ENCODE results near the gene BCL11A. TPM values are rescaled to one million over a fixed set of nuclear protein-coding genes. Genes with fewer than 3 reads are reported as not detected.

BCL11A gene
- polyA plus RNA-seq, 3 donors, result 8.7 to 15.6 (median 11.1) TPM

DNA sequence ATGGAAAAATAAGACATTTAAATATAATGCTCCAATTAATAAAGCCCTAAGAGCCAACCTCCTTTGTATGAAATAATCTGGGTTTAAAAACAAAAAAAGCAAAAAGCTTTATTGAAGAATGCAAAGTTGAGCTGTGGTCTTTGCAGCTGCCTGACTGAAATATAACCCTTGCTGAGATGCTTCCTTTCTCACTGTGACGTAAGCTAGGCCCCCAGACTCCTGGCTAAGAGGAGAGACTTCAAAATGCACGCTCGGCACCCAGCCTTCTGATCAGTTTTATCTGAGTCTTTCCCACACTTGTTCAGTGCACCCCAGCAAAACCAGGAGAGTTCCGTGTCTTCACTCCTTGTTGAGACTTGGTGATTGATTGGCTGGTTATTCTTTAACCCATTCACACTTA, 115.3 kb downstream of the BCL11A start:
- no peak overlapping the region for H2AFZ ChIP-seq (ENCODE audit: insufficient read depth, low read depth, low read length, poor library complexity, severe bottlenecking)
- no peaks in the 10 kb centered on the region for H3K9me3 ChIP-seq (replicated peaks in 1 of 2; ENCODE audit: control insufficient read depth in 1 of 2, insufficient read depth in 1 of 2, low read length in 2 of 2)
- DNase-seq, result no peak
- peak overlapping the region in 1 of 2 donors; percentile 94 for H3K27ac ChIP-seq (ENCODE audit: low read depth in 1 of 2, low read length in 2 of 2)
- H3K79me2 ChIP-seq (ENCODE audit: insufficient read depth, low read length), result no peaks in the 10 kb centered on the region
- peaks cover 0 to 3% of the 10 kb centered on the region in 2 donors for H3K36me3 Mint-ChIP-seq
- no peaks in the 10 kb centered on the region for H3K36me3 ChIP-seq (replicated peaks in 1 of 2; ENCODE audit: control insufficient read depth in 1 of 2, insufficient read depth in 2 of 2, low read length in 2 of 2)
- H3K9me3 Mint-ChIP-seq, result peaks cover 0 to 3% (median 0%) of the 10 kb centered on the region in 7 donors
- H3K27ac Mint-ChIP-seq, result peak overlapping the region in 3 of 7 donors; percentile 79 to 97 (median 93)
- TF ChIP-seq, protein P1, sequence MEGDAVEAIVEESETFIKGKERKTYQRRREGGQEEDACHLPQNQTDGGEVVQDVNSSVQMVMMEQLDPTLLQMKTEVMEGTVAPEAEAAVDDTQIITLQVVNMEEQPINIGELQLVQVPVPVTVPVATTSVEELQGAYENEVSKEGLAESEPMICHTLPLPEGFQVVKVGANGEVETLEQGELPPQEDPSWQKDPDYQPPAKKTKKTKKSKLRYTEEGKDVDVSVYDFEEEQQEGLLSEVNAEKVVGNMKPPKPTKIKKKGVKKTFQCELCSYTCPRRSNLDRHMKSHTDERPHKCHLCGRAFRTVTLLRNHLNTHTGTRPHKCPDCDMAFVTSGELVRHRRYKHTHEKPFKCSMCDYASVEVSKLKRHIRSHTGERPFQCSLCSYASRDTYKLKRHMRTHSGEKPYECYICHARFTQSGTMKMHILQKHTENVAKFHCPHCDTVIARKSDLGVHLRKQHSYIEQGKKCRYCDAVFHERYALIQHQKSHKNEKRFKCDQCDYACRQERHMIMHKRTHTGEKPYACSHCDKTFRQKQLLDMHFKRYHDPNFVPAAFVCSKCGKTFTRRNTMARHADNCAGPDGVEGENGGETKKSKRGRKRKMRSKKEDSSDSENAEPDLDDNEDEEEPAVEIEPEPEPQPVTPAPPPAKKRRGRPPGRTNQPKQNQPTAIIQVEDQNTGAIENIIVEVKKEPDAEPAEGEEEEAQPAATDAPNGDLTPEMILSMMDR (IDR thresholded peaks at IDR 0.05), result no peak
- H3K4me1 ChIP-seq (ENCODE audit: control insufficient read depth in 1 of 2, insufficient read depth in 2 of 2, low read length in 2 of 2), result peaks cover 26 to 43% of the 10 kb centered on the region in 2 donors
- H3K4me2 ChIP-seq (replicated peaks; ENCODE audit: extremely low read depth, low read length, poor library complexity, severe bottlenecking), result no peak overlapping the region
- peaks cover 55% of the 10 kb centered on the region for H3K4me1 Mint-ChIP-seq
- H3K4me3 ChIP-seq (replicated peaks in 1 of 3; ENCODE audit: low read depth in 2 of 3, low read length in 3 of 3), result no peak overlapping the region
- H3K9ac ChIP-seq (ENCODE audit: insufficient read depth, low read length, poor library complexity, severe bottlenecking), result no peak overlapping the region
- no peaks in the 10 kb centered on the region for H4K20me1 ChIP-seq (ENCODE audit: insufficient read depth, low read length)
- H3K27me3 Mint-ChIP-seq (ENCODE audit: low read depth in 3 of 3), result peaks cover 0 to under 1% (median 0%) of the 10 kb centered on the region in 3 donors
- intact Hi-C loops (cut with micrococcal nuclease), result loop anchor here in 1 of 2 donors (5.0 kb wide), 1 partner anchor 114 kb away; the partner anchor contains the start of gene BCL11A
- no peaks in the 10 kb centered on the region for H3K27me3 ChIP-seq (ENCODE audit: control insufficient read depth in 2 of 2, insufficient read depth in 2 of 2, low read length in 2 of 2)
- 72% methylated on average over 2 of the region's 4 CpGs for WGBS (ENCODE audit: insufficient coverage)
- H3K4me3 Mint-ChIP-seq, result no peak overlapping the region

DNA sequence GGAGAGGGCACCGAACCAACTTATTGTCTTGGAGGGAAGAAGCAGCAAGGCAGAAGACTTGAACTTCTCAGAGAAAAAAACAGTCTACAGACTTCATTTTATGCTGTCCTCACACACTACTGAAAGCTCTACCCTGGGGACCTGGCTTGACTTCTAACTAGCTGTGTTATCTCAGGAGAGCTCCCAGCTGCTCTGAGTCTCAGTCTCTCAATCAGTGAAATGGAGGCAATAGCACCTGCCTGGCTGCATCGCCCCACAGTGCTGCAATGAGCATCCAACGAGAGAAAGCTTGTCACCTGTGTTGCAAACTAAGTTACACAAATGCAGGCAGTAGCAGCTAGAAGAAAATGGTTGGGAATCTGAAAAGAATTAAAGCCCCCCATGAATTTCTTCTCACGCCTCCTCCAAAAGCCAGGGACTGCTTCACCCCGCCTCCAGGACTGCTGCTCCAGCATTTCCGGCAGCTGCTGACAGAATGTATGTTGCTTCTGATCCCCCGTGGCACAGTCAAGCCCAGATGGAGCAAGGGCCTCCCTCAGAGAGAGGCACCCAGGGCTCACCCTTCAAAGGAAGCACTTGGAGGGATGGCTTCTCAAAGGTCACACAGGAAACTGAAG, 116.3 kb downstream of the BCL11A start:
- Histone ChIP-seq H3K4me1 (ENCODE audit: control insufficient read depth in 1 of 2, insufficient read depth in 2 of 2, low read length in 2 of 2) (peaks cover 26 to 40% of the 10 kb centered on the region in 2 donors), H3K4me2 (replicated peaks; ENCODE audit: extremely low read depth, low read length, poor library complexity, severe bottlenecking) (no peak overlapping the region), H3K79me2 (ENCODE audit: insufficient read depth, low read length) (no peaks in the 10 kb centered on the region), H2AFZ (ENCODE audit: insufficient read depth, low read depth, low read length, poor library complexity, severe bottlenecking) (peak overlapping the region; percentile 43), H3K36me3 (replicated peaks in 1 of 2; ENCODE audit: control insufficient read depth in 1 of 2, insufficient read depth in 2 of 2, low read length in 2 of 2) (no peaks in the 10 kb centered on the region), H3K9ac (ENCODE audit: insufficient read depth, low read length, poor library complexity, severe bottlenecking) (no peak overlapping the region), H3K4me3 (replicated peaks in 1 of 3; ENCODE audit: low read depth in 2 of 3, low read length in 3 of 3) (no peak overlapping the region), H3K27ac (ENCODE audit: low read depth in 1 of 2, low read length in 2 of 2) (no peak overlapping the region), H3K9me3 (replicated peaks in 1 of 2; ENCODE audit: control insufficient read depth in 1 of 2, insufficient read depth in 1 of 2, low read length in 2 of 2) (no peaks in the 10 kb centered on the region), H3K27me3 (ENCODE audit: control insufficient read depth in 2 of 2, insufficient read depth in 2 of 2, low read length in 2 of 2) (no peaks in the 10 kb centered on the region), H4K20me1 (ENCODE audit: insufficient read depth, low read length) (no peaks in the 10 kb centered on the region)
- Mint-ChIP-seq H3K27ac (no peak overlapping the region), H3K4me3 (no peak overlapping the region), H3K36me3 (peaks cover 0 to 3% of the 10 kb centered on the region in 2 donors), H3K9me3 (peaks cover 0 to 3% (median 0%) of the 10 kb centered on the region in 7 donors), H3K4me1 (peaks cover 53% of the 10 kb centered on the region), H3K27me3 (ENCODE audit: low read depth in 3 of 3) (peaks cover 0 to 6% (median 0%) of the 10 kb centered on the region in 3 donors)
- no peak for DNase-seq
- TF ChIP-seq, protein P1 (IDR thresholded peaks at IDR 0.05), result no peak
- 91% methylated on average over 4 of the region's 7 CpGs for WGBS (ENCODE audit: insufficient coverage)
- intact Hi-C loops (cut with micrococcal nuclease), result loop anchor here in 1 of 2 donors (5.0 kb wide), 1 partner anchor 115 kb away; the partner anchor contains the start of gene BCL11A
